CD4-positive, alpha-beta memory T cell (primary cell): ENCODE results near the gene ABCA12. TPM values are rescaled to one million over a fixed set of nuclear protein-coding genes. Genes with fewer than 3 reads are reported as not detected.
A peak's percentile ranks its signal among the peaks of the same experiment; 100 is the strongest.

ENCODE experiments used
- CTCF ChIA-PET: fragments of 350-600 bp; sonication (Branson Sonifier 250); formaldehyde crosslinking; loops from one replicate; lab custom pipeline; 2021; ENCODE audit warnings: inconsistent platforms; ENCODE audit not compliant: partially characterized antibody; lab: Charles Lee
- POLR2A ChIA-PET: fragments of 350-600 bp; sonication (Branson Sonifier 250); formaldehyde crosslinking; loops from one replicate; lab custom pipeline; 2021; ENCODE audit not compliant: partially characterized antibody; lab: Charles Lee
- DNase-seq, 5 donors: peaks; one replicate each; pipeline versions ENCODE4 v3.0.0 to v3.0.0-alpha.2; 2020 to 2022; ENCODE audit warnings: mixed read lengths in 1 of 5
- H3K27ac ChIP-seq: one replicate; pipeline ENCODE4 v1.7.0; 2013; ENCODE audit warnings: low read depth, low read length
- H3K27me3 ChIP-seq: 2 replicates; pipeline ENCODE4 v1.7.0; 2013; ENCODE audit warnings: mild to moderate bottlenecking, low read length, moderate library complexity; ENCODE audit not compliant: insufficient read depth
- H3K36me3 ChIP-seq: 2 replicates; pipeline ENCODE4 v1.7.0; 2013; ENCODE audit warnings: mild to moderate bottlenecking, low read length, moderate library complexity; ENCODE audit not compliant: insufficient read depth
- H3K4me1 ChIP-seq: 2 replicates; pipeline ENCODE4 v1.7.0; 2013; ENCODE audit warnings: mild to moderate bottlenecking, low read length, moderate library complexity; ENCODE audit not compliant: insufficient read depth
- H3K4me3 ChIP-seq, 2 donors: one replicate each; pipeline ENCODE4 v1.7.0; 2013; ENCODE audit warnings: low read length in 2 of 2, mild to moderate bottlenecking in 1 of 2
- H3K9me3 ChIP-seq, 2 donors: one replicate each; pipeline ENCODE4 v1.7.0; 2013; ENCODE audit warnings: low read length in 2 of 2, control low read depth in 1 of 2; ENCODE audit not compliant: control insufficient read depth in 1 of 2
- H3K27ac Mint-ChIP-seq, 7 donors: one replicate each; pipeline ENCODE4 v1.8.0; 2020 to 2021; ENCODE audit warnings: mixed read lengths in 7 of 7, mild to moderate bottlenecking in 6 of 7, inconsistent platforms in 3 of 7, moderate library complexity in 3 of 7
- H3K27me3 Mint-ChIP-seq, 2 donors: one replicate each; pipeline ENCODE4 v1.8.0; 2020 to 2021; ENCODE audit warnings: mixed read lengths in 2 of 2
- H3K36me3 Mint-ChIP-seq, 2 donors: one replicate each; pipeline ENCODE4 v1.8.0; 2020 to 2021; ENCODE audit warnings: mixed read lengths in 2 of 2, inconsistent platforms in 1 of 2, mild to moderate bottlenecking in 1 of 2
- H3K4me1 Mint-ChIP-seq, 4 donors: one replicate each; pipeline ENCODE4 v1.8.0; 2020 to 2021; ENCODE audit warnings: mixed read lengths in 4 of 4, mild to moderate bottlenecking in 1 of 4
- H3K4me3 Mint-ChIP-seq, 8 donors: one replicate each; pipeline ENCODE4 v1.8.0; 2020 to 2021; ENCODE audit warnings: mixed read lengths in 8 of 8, mild to moderate bottlenecking in 7 of 8, moderate library complexity in 6 of 8, inconsistent platforms in 3 of 8
- H3K9me3 Mint-ChIP-seq, 8 donors: one replicate each; pipeline ENCODE4 v1.8.0; 2020 to 2021; ENCODE audit warnings: mixed read lengths in 8 of 8, mild to moderate bottlenecking in 5 of 8, inconsistent platforms in 3 of 8, moderate library complexity in 1 of 8
- intact Hi-C: fragments of 100-400 bp; cut with micrococcal nuclease; formaldehyde crosslinking; loops from one replicate; pipeline ENCODE4 v1.15.1; 2023
- polyA plus RNA-seq, 2 donors: library from polyadenylated mRNA; unstranded; fragments of 300-500 nt; fragmentation: Illumina TruSeq; gene quantifications; one replicate each; pipeline ENCODE4 v1.2.3, GENCODE V29; 2021
- total RNA-seq, 2 experiments: library from RNA; stranded (reverse); gene quantifications; one replicate each; pipeline ENCODE4 v1.2.3, GENCODE V29; 2021

The ABCA12 gene
- total and polyA plus RNA-seq, 4 experiments from 2014 or later: not detected

DNA sequence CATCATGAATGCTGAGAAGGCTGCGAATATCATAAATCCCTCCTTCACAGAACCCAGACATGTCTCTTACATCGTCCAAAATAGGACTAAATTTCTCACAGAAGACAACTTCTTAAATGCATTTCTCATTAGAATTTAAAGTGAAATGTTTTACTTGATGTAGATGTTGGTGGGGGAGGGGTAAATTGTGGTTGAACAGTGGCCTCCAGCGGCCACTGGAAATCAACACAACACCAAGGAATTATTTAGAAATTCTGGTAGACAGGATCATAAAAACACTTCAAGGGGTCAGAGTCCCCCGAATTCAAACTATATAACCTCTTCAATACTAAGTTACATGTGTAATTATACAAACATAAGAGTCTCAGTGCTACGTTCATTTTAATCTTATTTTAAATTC, 135.9 kb downstream of the ABCA12 start:
- Mint-ChIP-seq H3K36me3 (no peaks in the 10 kb centered on the region), H3K4me3 (no peak overlapping the region), H3K27ac (no peak overlapping the region), H3K4me1 (no peaks in the 10 kb centered on the region), H3K9me3 (no peaks in the 10 kb centered on the region), H3K27me3 (peaks cover 3 to 10% of the 10 kb centered on the region in 2 donors)
- ChIA-PET POLR2A (no interaction called here), CTCF (no interaction called here)
- Histone ChIP-seq H3K4me3 (no peak overlapping the region), H3K27me3 (no peaks in the 10 kb centered on the region), H3K4me1 (no peaks in the 10 kb centered on the region), H3K9me3 (no peaks in the 10 kb centered on the region), H3K27ac (no peak overlapping the region), H3K36me3 (no peaks in the 10 kb centered on the region)
- intact Hi-C loops: loop anchor here (10.0 kb wide), 1 partner anchor 1748 kb away; no protein-coding TSS in a partner anchor
- peak in 1 of 5 donors; percentile 6 for DNase-seq

DNA sequence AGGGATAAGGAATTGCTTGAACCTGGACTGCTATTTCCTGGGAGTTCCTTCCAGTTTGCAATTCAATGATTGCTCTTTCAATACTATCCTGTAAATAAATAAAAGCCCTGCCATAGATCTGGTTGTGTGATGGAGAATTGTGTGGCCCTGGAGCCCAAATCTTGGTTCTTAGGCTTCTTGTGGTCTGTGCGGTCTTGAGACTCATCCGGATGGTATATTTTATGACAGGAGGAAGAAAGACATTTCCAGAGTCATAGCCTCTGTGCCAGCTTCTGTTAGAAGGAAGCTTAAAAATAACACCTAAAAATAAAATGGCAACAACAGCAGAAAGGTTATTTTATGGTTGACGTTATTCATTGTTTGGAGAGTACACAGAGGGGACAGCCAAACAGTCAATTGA, 137.7 kb downstream of the ABCA12 start:
- DNase-seq: no peak
- no peaks in the 10 kb centered on the region for H3K36me3 Mint-ChIP-seq

DNA sequence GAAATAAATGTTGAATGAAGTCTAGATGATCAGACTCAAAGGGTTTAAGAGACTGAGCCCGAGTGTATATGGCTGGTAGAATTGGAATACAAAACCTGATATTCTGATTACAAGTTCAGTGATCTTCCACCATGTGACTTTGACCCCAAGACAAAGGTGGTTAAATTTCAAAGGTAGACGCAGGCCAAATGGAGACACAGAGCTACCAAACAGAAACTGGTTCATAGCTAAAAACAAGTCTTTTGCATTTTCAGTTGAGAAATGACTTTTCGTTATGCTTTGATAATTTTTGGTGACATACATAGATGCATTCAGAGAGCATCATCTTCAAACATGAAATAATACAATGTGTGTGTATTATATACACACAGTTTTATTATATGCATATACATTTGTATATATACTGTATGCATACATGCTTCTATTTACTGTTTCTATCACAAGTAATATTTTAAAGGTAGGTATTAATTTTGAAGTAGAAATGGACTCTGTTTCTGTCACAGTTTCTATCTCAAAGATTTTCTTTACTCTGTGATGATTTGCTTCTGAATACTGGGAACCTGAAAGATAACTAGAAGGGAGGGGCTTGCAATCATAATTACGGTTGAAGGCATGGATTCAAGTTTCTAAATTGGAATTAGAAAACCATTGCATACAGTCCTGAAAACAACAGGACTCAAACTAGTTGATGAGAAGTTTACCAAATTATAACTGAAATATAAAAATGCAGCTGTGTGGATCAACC, 142.3 kb downstream of the ABCA12 start:
- H3K27me3 Mint-ChIP-seq: peaks cover 0 to 5% of the 10 kb centered on the region in 2 donors
- H3K4me3 ChIP-seq: no peak overlapping the region
- no peaks in the 10 kb centered on the region for H3K9me3 Mint-ChIP-seq
- no peak overlapping the region for H3K27ac Mint-ChIP-seq
- no peaks in the 10 kb centered on the region for H3K9me3 ChIP-seq
- DNase-seq: no peak
- H3K36me3 ChIP-seq: no peaks in the 10 kb centered on the region
- H3K4me3 Mint-ChIP-seq: no peak overlapping the region
- intact Hi-C loops: no loop called here
- H3K4me1 ChIP-seq: no peaks in the 10 kb centered on the region
- no peaks in the 10 kb centered on the region for H3K4me1 Mint-ChIP-seq
- POLR2A ChIA-PET: no interaction called here
- H3K27ac ChIP-seq: no peak overlapping the region
- H3K36me3 Mint-ChIP-seq: no peaks in the 10 kb centered on the region
- CTCF ChIA-PET: no interaction called here
- H3K27me3 ChIP-seq: no peaks in the 10 kb centered on the region

More for the DNA sequence above, 137.7 kb downstream of the ABCA12 start:
- CTCF ChIA-PET: interaction anchor here (1.3 kb wide), 1 partner anchor 9 kb away, joined by 3 read pairs; no protein-coding TSS in a partner anchor
- no peak overlapping the region for H3K27ac ChIP-seq
- H3K27me3 ChIP-seq: no peaks in the 10 kb centered on the region
- Mint-ChIP-seq H3K27me3 (peaks cover 1 to 10% of the 10 kb centered on the region in 2 donors), H3K27ac (no peak overlapping the region), H3K9me3 (no peaks in the 10 kb centered on the region), H3K4me1 (no peaks in the 10 kb centered on the region), H3K4me3 (no peak overlapping the region)
- H3K4me3 ChIP-seq: no peak overlapping the region
- intact Hi-C loops: loop anchor here (10.0 kb wide), 1 partner anchor 1746 kb away; no protein-coding TSS in a partner anchor
- no peaks in the 10 kb centered on the region for H3K4me1 ChIP-seq
- no peaks in the 10 kb centered on the region for H3K9me3 ChIP-seq
- POLR2A ChIA-PET: no interaction called here
- no peaks in the 10 kb centered on the region for H3K36me3 ChIP-seq

DNA sequence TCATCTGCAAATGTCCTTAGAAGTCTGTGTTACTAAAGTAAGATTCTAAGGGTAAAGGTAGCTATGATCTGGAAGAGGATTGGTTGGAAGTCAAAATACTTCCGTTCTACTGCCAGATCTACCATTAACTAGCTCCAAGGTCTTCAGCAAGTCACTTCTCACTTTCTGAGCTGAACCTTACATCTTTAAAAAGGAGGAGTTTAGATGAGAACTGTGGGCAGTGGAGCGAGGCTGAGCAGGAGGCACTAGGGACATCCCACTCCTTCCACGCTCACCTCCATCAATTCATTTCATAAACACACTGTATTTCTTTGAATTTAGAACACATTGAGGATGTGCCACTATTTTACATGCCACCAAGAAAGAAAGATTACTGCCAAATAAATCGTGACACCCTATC, 143.0 kb downstream of the ABCA12 start:
- Histone ChIP-seq H3K9me3 (no peaks in the 10 kb centered on the region), H3K27ac (no peak overlapping the region), H3K27me3 (no peaks in the 10 kb centered on the region), H3K4me3 (no peak overlapping the region), H3K36me3 (no peaks in the 10 kb centered on the region), H3K4me1 (no peaks in the 10 kb centered on the region)
- DNase-seq: no peak
- intact Hi-C loops: no loop called here
- ChIA-PET CTCF (no interaction called here), POLR2A (no interaction called here)
- no peaks in the 10 kb centered on the region for H3K9me3 Mint-ChIP-seq
- no peaks in the 10 kb centered on the region for H3K36me3 Mint-ChIP-seq
- no peak overlapping the region for H3K4me3 Mint-ChIP-seq
- peaks cover 0 to 2% of the 10 kb centered on the region in 2 donors for H3K27me3 Mint-ChIP-seq
- no peak overlapping the region for H3K27ac Mint-ChIP-seq
- H3K4me1 Mint-ChIP-seq: no peaks in the 10 kb centered on the region

DNA sequence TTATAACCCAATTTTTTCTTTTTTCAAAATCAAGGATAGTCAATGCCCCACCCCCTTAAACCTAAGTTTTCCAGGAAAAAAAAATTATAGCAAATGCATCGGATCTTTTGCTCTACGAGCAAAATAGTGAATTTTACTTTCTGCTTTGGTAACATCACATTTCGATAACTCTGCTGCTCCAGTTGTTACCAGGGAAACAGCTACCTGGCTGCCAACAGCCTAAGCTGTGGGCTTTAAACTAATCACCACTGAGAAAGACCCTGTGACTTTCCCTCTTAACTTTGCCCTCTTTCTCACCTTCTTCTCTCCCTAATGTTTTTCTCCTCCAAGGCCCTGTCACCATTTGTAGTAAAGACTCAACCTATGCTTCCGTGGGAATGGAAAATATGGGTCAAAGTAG, 145.5 kb downstream of the ABCA12 start:
- no peaks in the 10 kb centered on the region for H3K27me3 Mint-ChIP-seq
- intact Hi-C loops: no loop called here
- no peaks in the 10 kb centered on the region for H3K9me3 Mint-ChIP-seq
- no peak overlapping the region for H3K4me3 Mint-ChIP-seq
- H3K27me3 ChIP-seq: no peaks in the 10 kb centered on the region
- H3K36me3 Mint-ChIP-seq: no peaks in the 10 kb centered on the region
- POLR2A ChIA-PET: no interaction called here
- CTCF ChIA-PET: no interaction called here
- H3K9me3 ChIP-seq: no peaks in the 10 kb centered on the region
- H3K36me3 ChIP-seq: no peaks in the 10 kb centered on the region
- no peak overlapping the region for H3K27ac ChIP-seq
- no peaks in the 10 kb centered on the region for H3K4me1 ChIP-seq
- no peak overlapping the region for H3K27ac Mint-ChIP-seq
- DNase-seq: no peak
- no peak overlapping the region for H3K4me3 ChIP-seq
- no peaks in the 10 kb centered on the region for H3K4me1 Mint-ChIP-seq

DNA sequence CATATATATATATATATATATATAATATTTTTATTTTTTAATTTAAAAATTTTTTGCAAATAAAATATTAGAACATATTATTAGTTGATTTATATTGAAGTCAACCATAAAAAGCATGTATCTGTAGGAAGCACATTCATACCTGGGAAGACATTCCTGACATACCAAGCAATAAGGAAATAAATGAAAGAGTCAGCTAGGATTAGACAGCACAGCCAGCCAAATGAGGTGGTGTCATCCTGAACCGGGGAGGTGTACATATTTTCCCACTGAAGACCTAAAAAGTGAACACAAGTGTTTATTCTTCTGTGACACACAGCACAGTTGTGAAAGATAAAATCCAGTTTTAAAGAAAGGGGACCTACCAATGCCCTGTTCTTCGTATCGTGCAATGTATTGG, 149.2 kb downstream of the ABCA12 start:
- intact Hi-C loops: no loop called here
- H3K27me3 Mint-ChIP-seq: peaks cover 0 to 2% of the 10 kb centered on the region in 2 donors
- H3K27ac ChIP-seq: no peak overlapping the region
- no peak overlapping the region for H3K27ac Mint-ChIP-seq
- H3K27me3 ChIP-seq: no peaks in the 10 kb centered on the region
- no peaks in the 10 kb centered on the region for H3K36me3 Mint-ChIP-seq
- DNase-seq: no peak
- no peak overlapping the region for H3K4me3 Mint-ChIP-seq
- H3K4me1 Mint-ChIP-seq: no peaks in the 10 kb centered on the region
- H3K36me3 ChIP-seq: no peaks in the 10 kb centered on the region
- POLR2A ChIA-PET: no interaction called here
- no peaks in the 10 kb centered on the region for H3K4me1 ChIP-seq
- H3K4me3 ChIP-seq: no peak overlapping the region
- CTCF ChIA-PET: no interaction called here
- H3K9me3 Mint-ChIP-seq: no peaks in the 10 kb centered on the region
- no peaks in the 10 kb centered on the region for H3K9me3 ChIP-seq

DNA sequence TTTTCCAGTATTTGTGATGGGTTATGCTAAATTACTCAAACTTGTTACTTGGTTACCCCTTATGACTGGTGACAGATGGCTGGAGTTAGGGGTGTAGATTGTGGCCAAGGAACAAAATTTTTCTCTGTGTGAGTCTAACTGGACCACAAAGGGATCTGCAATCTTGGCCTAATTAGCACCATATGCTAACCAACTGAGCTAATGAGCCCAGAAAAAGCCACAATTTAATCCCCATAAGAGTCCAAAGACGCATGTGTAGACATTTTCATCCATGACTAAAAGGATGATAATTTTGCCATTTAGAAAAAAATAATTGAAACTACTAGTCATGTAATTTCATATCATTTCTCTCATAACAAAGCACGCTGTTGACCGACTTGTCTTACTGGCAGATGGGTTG, 151.2 kb downstream of the ABCA12 start:
- Histone ChIP-seq H3K27me3 (no peaks in the 10 kb centered on the region), H3K4me3 (no peak overlapping the region), H3K4me1 (no peaks in the 10 kb centered on the region), H3K27ac (no peak overlapping the region), H3K9me3 (no peaks in the 10 kb centered on the region), H3K36me3 (no peaks in the 10 kb centered on the region)
- no peak for DNase-seq
- ChIA-PET POLR2A (no interaction called here), CTCF (no interaction called here)
- Mint-ChIP-seq H3K27ac (no peak overlapping the region), H3K27me3 (peaks cover 0 to 2% of the 10 kb centered on the region in 2 donors), H3K36me3 (no peaks in the 10 kb centered on the region), H3K9me3 (no peaks in the 10 kb centered on the region), H3K4me1 (no peaks in the 10 kb centered on the region), H3K4me3 (no peak overlapping the region)
- intact Hi-C loops: no loop called here
